Lung (tissue), 12 donors: ENCODE measurements around the gene SLC16A5. TPM values are rescaled to one million over a fixed set of nuclear protein-coding genes. Genes with fewer than 3 reads are reported as not detected.

Experiments
- ATAC-seq: fragments of 200-7000 bp; cut with Tn5 transposase; one replicate; pipeline ENCODE4 v1.9.1; 2020; ENCODE audit warnings: moderate number of reproducible peaks; ENCODE audit not compliant: insufficient read depth, low FRiP score
- DNase-seq, 3 donors: peaks; one replicate each; pipeline ENCODE4 v3.0.0-alpha.2; 2013 to 2017
- H3K27ac ChIP-seq, 2 donors: one replicate each; pipeline ENCODE4 v1.5.1; 2013; ENCODE audit warnings: mild to moderate bottlenecking in 2 of 2, moderate library complexity in 2 of 2, control low read depth in 1 of 2, inconsistent platforms in 1 of 2, low read depth in 1 of 2, low read length in 1 of 2
- H3K27me3 ChIP-seq, 3 donors: one replicate each; pipeline ENCODE4 v1.5.1; 2013; ENCODE audit warnings: low read length in 2 of 3; ENCODE audit not compliant: control insufficient read depth in 3 of 3, insufficient read depth in 3 of 3
- H3K36me3 ChIP-seq, 4 donors: one replicate each; pipeline ENCODE4 v1.5.1; 2013; ENCODE audit warnings: low read length in 4 of 4, mild to moderate bottlenecking in 1 of 4, moderate library complexity in 1 of 4; ENCODE audit not compliant: control insufficient read depth in 4 of 4, insufficient read depth in 4 of 4
- H3K4me1 ChIP-seq, 5 donors: one replicate each; pipeline ENCODE4 v1.5.1; 2013; ENCODE audit warnings: low read length in 5 of 5, mild to moderate bottlenecking in 2 of 5, moderate library complexity in 1 of 5; ENCODE audit not compliant: control insufficient read depth in 5 of 5, insufficient read depth in 5 of 5
- H3K4me3 ChIP-seq: one replicate; pipeline ENCODE4 v1.5.1; 2013; ENCODE audit warnings: mild to moderate bottlenecking, control low read depth, moderate library complexity
- H3K9ac ChIP-seq, 2 donors: one replicate each; pipeline ENCODE4 v1.5.1; 2013; ENCODE audit warnings: low read length in 2 of 2, control low read depth in 1 of 2; ENCODE audit not compliant: insufficient read depth in 1 of 2
- H3K9me3 ChIP-seq, 4 donors: one replicate each; pipeline ENCODE4 v1.5.1; 2013; ENCODE audit warnings: low read length in 3 of 4, mild to moderate bottlenecking in 1 of 4, moderate library complexity in 1 of 4; ENCODE audit not compliant: control insufficient read depth in 4 of 4, insufficient read depth in 3 of 4
- CTCF ChIP-seq: IDR thresholded peaks from 2 replicates; pipeline ENCODE4 v1.5.1; 2012; ENCODE audit warnings: mild to moderate bottlenecking; ENCODE audit errors: control extremely low read depth, extremely low read depth
- WGBS, 2 donors: extraction: QIAGEN DNeasy Blood & Tissue Kit; methylation state at CpG; one replicate each; pipeline ENCODE4 v1.1.7; 2013; 5-methylcytosine and 5-hydroxymethylcytosine counted together
- polyA plus RNA-seq, 2 donors: library from polyadenylated mRNA; stranded (reverse); fragments of 200-250 nt; gene quantifications; one replicate each; pipeline ENCODE4 v1.2.1, GENCODE V29; 2013
- total RNA-seq, 2 donors: library from RNA; depleted of rRNA in 1 of 2; stranded (reverse); fragments of >200 nt in 1 of 2; gene quantifications; one replicate each; pipeline ENCODE4 v1.2.1, GENCODE V29; 2014 to 2021
- donor health status: control.
- donor health status: control.
- donor health status: Bipolar disorder and iron deficiency.
- donor health status: healthy.
- donor health status: DM: yes; HTN: yes; CAD: no.

SLC16A5 gene
- total and polyA plus RNA-seq, 4 donors: 27.9 to 74.0 (median 42.4) TPM

- peaks cover 0 to 20% (median 3%) of the 10 kb centered on the region in 5 donors for H3K4me1 ChIP-seq
- no peaks in the 10 kb centered on the region for H3K27me3 ChIP-seq
- H3K27ac ChIP-seq: no peak overlapping the region
- no peaks in the 10 kb centered on the region for H3K9me3 ChIP-seq
- WGBS, 2 donors: 88 to 94% methylated on average over 6 of the region's 6 CpGs
- peak overlapping the region; percentile 82 to 86 for H3K9ac ChIP-seq
- TF ChIP-seq CTCF: no peak
- peaks cover 3 to 8% (median 5%) of the 10 kb centered on the region in 4 donors for H3K36me3 ChIP-seq
- no peak for DNase-seq
- no peak for ATAC-seq
- no peak overlapping the region for H3K4me3 ChIP-seq
Measured at GRCh38 chr17:75152523-75152921, 64.8 kb downstream of the SLC16A5 start.

- WGBS, 2 donors: 8% methylated on average over 28 of the region's 28 CpGs
- Histone ChIP-seq H3K27ac (peak overlapping the region in 1 of 2 donors; percentile 1), H3K36me3 (peaks cover 1 to 4% (median 2%) of the 10 kb centered on the region in 4 donors), H3K27me3 (no peaks in the 10 kb centered on the region), H3K9me3 (no peaks in the 10 kb centered on the region), H3K9ac (peak overlapping the region; percentile 82 to 86), H3K4me1 (peaks cover 0 to 20% (median 3%) of the 10 kb centered on the region in 5 donors), H3K4me3 (peak overlapping the region; percentile 80)
- ATAC-seq (no peak), DNase-seq (peak; percentile 54 to 71 (median 68))
- TF ChIP-seq CTCF: no peak
Measured at GRCh38 chr17:75152922-75153779, 65.4 kb downstream of the SLC16A5 start.

GRCh38 chr17:75153780-75154194, 66.0 kb downstream of the SLC16A5 start:
- H3K9me3 ChIP-seq: no peaks in the 10 kb centered on the region
- WGBS, 2 donors: 0% methylated on average over 35 of the region's 35 CpGs
- peak overlapping the region; percentile 13 to 82 for H3K9ac ChIP-seq
- H3K27me3 ChIP-seq: no peaks in the 10 kb centered on the region
- DNase-seq (peak in 1 of 3 donors; percentile 54), ATAC-seq (no peak)
- peak overlapping the region; percentile 80 for H3K4me3 ChIP-seq
- H3K4me1 ChIP-seq: peaks cover 0 to 20% (median 3%) of the 10 kb centered on the region in 5 donors
- H3K27ac ChIP-seq: peak overlapping the region; percentile 89 to 92
- no peak for TF ChIP-seq CTCF
- H3K36me3 ChIP-seq: peaks cover 0 to 1% (median 0%) of the 10 kb centered on the region in 4 donors
